NCI-H774 (cell line): Measurements from ENCODE around the gene CLEC19A.

Source experiments
- DNase-seq: peaks from one replicate; lab custom pipeline; 2025; lab: John Stamatoyannopoulos, UW

Gene CLEC19A

GRCh38 chr16:19328364-19328763 is 42.8 kb downstream of the CLEC19A start:
- no peak for DNase-seq

DNA sequence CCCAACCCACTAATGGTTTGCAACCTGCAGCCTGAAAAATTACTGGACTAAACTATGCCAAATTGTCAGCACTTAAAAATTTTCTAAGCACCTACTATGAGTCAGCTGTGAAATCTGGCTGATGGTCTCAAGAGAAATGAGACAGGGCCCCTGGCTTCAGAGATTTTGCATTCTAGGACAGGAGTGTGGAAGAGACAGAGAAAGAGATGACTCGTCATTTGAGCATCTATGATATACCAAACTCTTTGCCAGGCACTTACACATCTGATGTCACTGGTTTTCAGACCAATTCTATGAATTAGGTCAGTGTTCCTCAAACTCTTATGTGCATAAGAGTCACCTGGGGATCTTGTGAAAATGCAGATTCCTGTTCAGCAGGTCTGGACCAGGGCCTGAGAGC is 44.4 kb downstream of the CLEC19A start:
- DNase-seq, result no peak

DNA sequence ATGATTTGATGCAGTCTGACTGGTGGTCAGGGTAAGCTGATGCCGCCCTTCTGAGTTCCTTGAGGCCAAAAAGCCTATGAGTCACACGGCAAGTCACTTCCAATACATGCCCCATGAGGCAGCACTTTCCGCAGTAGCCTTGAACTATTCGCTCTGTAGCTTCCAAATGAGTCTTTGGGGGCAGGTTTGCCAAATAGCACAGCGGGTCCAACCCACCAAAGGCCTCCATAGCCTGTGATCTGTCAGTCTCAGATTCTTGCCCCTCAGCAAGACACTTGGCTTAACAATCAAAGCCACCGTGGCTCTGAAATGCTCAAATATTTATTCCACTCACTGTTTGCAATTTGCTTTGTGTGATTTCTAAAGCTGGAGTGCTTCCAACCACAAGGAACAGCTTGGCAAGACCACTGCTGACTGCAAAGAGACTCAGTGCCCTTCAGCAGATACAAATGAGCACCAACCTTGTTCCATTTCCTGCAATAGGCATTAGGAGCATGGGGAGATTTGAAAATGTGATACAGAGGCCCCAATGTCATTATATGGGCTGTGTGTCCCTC is 45.4 kb downstream of the CLEC19A start:
- no peak for DNase-seq

DNA sequence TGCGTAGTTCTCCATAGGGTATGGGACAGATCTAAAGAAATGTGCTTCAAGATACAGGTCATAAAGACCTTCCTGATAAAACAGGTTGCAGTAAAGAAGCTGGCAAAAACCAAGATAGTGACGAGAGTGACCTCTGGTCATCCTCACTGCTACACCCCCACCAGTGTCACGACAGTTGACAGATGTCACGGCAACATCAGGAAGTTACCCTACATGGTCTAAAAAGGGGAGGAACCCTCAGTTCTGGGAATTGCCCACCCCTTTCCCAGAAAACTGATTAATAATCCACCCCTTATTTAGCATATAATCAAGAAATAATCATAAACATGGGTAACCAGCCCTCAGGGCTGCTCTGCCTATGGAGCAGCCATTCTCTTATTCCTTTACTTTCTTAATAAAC is 46.3 kb downstream of the CLEC19A start:
- no peak for DNase-seq

GRCh38 chr16:19338335-19338734 is 52.8 kb downstream of the CLEC19A start:
- no peak for DNase-seq

- no peak for DNase-seq
These were observed 58.8 kb downstream of the CLEC19A start for GRCh38 chr16:19344224-19344801.

- no peak for DNase-seq
These were observed 59.4 kb downstream of the CLEC19A start for GRCh38 chr16:19344980-19345379.

DNA sequence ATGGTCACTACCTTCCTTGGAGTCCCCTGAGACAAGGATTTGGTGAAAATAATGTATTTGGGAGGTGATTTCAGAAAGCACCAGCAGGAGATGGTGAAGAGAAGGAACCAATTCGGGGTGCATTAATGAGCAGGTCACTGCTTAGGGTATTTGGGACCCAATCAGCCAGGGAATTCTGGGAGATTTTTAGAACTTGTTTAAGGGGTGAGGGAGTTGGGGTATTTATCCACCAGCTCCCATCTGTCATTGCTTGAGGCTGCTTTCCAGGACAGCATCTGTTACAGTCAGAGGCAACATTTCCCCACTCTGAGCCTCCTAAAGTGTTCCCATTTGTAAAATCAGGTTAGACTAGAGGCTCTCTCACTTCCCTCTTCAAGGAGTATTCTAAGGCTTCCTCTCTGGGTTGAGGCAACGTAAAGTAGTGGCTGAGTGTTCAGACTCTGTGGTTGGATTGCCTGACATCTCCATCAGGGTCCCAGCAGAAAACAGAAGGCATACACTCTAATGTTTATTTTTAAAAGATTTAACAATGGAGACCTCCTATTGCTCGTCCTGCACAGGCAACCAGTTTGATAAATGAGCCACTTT is 60.9 kb downstream of the CLEC19A start:
- DNase-seq, result no peak

DNA sequence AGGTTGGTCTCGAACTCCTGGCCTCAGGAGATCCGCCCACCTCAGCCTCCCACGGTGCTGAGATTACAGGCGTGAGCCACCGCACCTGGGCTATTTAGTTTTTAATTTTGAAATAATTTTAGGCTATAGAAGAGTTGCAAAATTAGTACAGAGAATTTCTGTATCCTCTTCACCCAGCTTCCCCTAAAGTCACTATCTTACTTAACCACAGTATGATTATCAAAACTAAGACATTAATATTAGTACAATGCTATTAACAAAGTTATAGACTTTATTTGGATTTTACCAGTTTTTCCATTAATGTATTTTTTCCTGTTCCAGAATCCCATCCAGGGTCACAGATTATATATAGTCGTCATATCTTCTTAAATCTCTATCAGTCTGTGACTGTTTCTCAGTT is 62.6 kb downstream of the CLEC19A start:
- no peak for DNase-seq

GRCh38 chr16:19348578-19349315 is 63.2 kb downstream of the CLEC19A start:
- peak; percentile 22 for DNase-seq

- no peak for DNase-seq
These were observed 68.8 kb downstream of the CLEC19A start for GRCh38 chr16:19354371-19354770.

DNA sequence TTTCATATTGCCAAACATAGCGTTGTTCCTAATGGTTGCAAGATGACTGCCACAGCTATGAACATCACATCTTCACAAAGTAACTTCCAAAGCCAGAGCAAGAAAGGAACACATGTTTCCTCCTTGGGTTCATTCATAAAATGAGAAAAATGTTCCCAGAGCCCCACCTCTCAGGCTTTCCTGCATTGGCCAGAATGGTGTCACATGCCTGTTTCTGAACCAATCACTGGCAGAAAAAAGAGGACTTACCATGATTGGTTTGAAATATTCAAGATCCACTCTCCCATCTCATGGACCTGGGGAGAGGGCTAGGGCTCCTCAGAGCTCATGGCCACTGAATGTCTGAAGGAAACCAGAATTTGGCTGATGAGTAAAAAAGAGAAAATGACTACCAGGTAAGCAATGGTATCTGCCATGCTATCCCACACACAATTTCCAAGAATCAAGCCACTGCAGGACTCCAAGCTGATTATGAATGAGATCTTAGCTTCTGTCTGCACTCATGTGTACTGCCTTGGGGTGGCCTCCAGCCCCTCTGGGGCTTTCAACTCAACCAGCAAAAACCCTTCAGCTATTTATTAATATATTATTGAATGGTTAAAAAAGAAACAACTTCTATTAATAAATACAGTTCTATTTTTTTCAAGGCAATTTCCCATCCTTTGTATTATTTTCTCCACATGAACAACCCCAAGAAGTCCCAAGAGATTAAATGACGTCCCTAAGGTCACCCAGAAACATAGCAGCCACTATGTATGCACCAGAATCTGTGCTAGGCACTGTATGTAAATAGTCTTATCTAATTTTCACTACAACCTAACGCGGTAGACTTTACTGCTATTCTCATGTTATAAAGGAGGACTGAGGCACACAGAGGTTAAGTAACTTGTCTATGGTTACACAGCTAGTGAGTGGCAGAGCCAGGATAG is 70.8 kb downstream of the CLEC19A start:
- no peak for DNase-seq

DNA sequence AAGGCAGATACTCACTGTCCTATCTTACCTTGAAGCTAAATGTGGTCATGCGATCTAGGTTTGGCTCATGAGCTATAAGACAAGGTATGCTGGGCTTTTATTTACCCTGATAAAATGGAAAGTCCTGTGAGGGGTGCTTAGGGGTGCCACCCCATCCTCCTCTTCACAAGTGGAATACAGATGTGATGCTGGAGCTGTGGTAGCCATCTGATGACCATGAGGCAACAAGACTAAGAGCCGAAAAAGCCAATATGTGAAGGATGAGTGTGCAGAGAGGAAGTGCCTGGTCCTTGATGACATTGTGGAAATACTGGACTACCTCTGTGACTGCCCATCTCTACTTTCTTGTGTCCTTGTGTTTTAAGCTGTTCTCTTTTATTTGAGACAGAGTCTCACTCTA is 74.0 kb downstream of the CLEC19A start:
- no peak for DNase-seq
